GM12878 (cell line): ENCODE data around the gene PSMC3.

Experiments
- CBFB ChIP-seq: IDR thresholded peaks from 2 replicates; pipeline ENCODE4 v1.6.1; 2016; ENCODE audit warnings: antibody characterized with exemption, low read depth
- EED ChIP-seq: sonication (generic); IDR thresholded peaks from 2 replicates; pipeline ENCODE4 v1.6.1; 2016; ENCODE audit warnings: antibody characterized with exemption, low read depth
- ESRRA ChIP-seq: IDR thresholded peaks from 2 replicates; pipeline ENCODE4 v1.6.1; 2012; ENCODE audit warnings: mild to moderate bottlenecking, low read length, improper control_type of control experiment
- MXI1 ChIP-seq: fragments of 150-350 bp; IDR thresholded peaks from 2 replicates; pipeline ENCODE4 v1.6.1; 2011; ENCODE audit warnings: low read depth, mild to moderate bottlenecking, inconsistent platforms, low read length, improper control_type of control experiment
- PML ChIP-seq: IDR thresholded peaks from 2 replicates; pipeline ENCODE4 v1.6.1; 2012; ENCODE audit warnings: low read length, inconsistent platforms
- POLR2A ChIP-seq: IDR thresholded peaks from 2 replicates; pipeline ENCODE4 v1.6.1; 2011; ENCODE audit warnings: low read depth, mild to moderate bottlenecking, low read length
- SP1 ChIP-seq: IDR thresholded peaks from one replicate; pipeline ENCODE4 v1.6.1; 2011; ENCODE audit warnings: low read depth, low read length
- TCF12 ChIP-seq: IDR thresholded peaks from 2 replicates; pipeline ENCODE4 v1.6.1; 2011; ENCODE audit warnings: low read depth, mild to moderate bottlenecking, low read length
- TF ChIP-seq, protein P1 (sequence below): IDR thresholded peaks from 2 replicates; pipeline ENCODE4 v1.6.1; 2012; ENCODE audit warnings: low read depth, low read length, improper control_type of control experiment
- TF ChIP-seq, protein P2 (sequence below): fragments of 450-650 bp; IDR thresholded peaks from 2 replicates; pipeline ENCODE4 v1.6.1; 2016; ENCODE audit warnings: mild to moderate bottlenecking, moderate library complexity, borderline replicate concordance
- TF ChIP-seq, protein P3 (sequence below): fragments of 450-650 bp; conservative IDR thresholded peaks from 2 replicates; pipeline ENCODE4 v1.6.1; 2017; ENCODE audit warnings: mild to moderate bottlenecking, moderate library complexity
- TF ChIP-seq, protein P4 (sequence below): fragments of 450-650 bp; IDR thresholded peaks from 2 replicates; pipeline ENCODE4 v1.6.1; 2017; ENCODE audit warnings: mild to moderate bottlenecking, moderate library complexity
- TF ChIP-seq, protein P5 (sequence below), 3 experiments: IDR thresholded peaks in 2 of 3; conservative IDR thresholded peaks in 1 of 3; 2 replicates each; pipeline ENCODE4 v1.5.1; 2011; ENCODE audit warnings: low read depth in 3 of 3, low read length in 3 of 3, mild to moderate bottlenecking in 3 of 3, control low read depth in 2 of 3, moderate library complexity in 2 of 3, inconsistent platforms in 1 of 3, mixed read lengths in 1 of 3; ENCODE audit not compliant: control insufficient read depth in 2 of 3, insufficient read depth in 1 of 3; ENCODE audit errors: extremely low read depth in 1 of 3

DNA sequence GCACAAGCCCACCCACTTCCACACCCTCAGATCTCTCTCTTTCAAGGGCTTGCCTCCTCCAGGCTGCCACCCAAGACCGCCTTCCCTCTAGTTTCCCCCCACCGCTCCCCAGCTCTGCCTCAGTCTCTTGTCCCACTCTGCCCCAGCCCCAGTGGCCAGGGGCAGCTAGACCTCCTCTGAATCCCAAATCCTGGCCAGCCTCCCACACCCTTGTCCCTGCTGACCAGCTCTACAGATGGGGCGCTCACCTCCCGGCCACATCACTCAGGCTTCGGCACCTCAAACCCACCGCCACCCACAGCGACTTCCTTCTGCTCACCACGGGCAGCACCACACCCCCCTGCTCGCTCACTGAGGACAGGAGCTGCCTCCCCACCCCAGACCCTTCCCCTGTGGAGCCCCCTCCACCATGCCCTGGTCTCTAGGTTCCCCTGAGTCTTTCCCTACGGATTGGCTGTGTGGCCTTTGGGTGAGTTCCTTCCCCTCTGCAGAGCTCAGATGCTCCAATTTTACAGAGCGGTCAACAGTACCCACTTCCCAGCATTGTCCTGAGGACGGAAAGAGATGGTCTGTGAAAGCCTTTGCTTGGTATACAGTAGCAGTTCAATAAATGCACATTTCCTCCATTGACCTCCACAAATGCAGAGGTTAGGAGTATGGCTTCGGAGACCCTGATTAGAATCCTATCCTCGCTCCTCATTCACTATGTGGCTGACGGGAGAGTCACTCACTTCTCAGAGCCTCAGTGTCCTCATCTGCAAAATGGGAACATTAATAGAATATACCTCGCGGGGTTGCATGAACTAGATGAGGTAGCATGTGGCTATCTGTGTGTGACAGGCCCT is 36.4 kb downstream of the PSMC3 start:
- TF ChIP-seq CBFB (no peak), ESRRA (no peak), TCF12 (no peak), PML (no peak), EED (no peak), POLR2A (no peak), MXI1 (no peak), SP1 (no peak)
- TF ChIP-seq, protein P1, sequence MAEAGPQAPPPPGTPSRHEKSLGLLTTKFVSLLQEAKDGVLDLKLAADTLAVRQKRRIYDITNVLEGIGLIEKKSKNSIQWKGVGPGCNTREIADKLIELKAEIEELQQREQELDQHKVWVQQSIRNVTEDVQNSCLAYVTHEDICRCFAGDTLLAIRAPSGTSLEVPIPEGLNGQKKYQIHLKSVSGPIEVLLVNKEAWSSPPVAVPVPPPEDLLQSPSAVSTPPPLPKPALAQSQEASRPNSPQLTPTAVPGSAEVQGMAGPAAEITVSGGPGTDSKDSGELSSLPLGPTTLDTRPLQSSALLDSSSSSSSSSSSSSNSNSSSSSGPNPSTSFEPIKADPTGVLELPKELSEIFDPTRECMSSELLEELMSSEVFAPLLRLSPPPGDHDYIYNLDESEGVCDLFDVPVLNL = no peak
- TF ChIP-seq, protein P2, sequence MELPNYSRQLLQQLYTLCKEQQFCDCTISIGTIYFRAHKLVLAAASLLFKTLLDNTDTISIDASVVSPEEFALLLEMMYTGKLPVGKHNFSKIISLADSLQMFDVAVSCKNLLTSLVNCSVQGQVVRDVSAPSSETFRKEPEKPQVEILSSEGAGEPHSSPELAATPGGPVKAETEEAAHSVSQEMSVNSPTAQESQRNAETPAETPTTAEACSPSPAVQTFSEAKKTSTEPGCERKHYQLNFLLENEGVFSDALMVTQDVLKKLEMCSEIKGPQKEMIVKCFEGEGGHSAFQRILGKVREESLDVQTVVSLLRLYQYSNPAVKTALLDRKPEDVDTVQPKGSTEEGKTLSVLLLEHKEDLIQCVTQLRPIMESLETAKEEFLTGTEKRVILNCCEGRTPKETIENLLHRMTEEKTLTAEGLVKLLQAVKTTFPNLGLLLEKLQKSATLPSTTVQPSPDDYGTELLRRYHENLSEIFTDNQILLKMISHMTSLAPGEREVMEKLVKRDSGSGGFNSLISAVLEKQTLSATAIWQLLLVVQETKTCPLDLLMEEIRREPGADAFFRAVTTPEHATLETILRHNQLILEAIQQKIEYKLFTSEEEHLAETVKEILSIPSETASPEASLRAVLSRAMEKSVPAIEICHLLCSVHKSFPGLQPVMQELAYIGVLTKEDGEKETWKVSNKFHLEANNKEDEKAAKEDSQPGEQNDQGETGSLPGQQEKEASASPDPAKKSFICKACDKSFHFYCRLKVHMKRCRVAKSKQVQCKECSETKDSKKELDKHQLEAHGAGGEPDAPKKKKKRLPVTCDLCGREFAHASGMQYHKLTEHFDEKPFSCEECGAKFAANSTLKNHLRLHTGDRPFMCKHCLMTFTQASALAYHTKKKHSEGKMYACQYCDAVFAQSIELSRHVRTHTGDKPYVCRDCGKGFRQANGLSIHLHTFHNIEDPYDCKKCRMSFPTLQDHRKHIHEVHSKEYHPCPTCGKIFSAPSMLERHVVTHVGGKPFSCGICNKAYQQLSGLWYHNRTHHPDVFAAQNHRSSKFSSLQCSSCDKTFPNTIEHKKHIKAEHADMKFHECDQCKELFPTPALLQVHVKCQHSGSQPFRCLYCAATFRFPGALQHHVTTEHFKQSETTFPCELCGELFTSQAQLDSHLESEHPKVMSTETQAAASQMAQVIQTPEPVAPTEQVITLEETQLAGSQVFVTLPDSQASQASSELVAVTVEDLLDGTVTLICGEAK = no peak
- TF ChIP-seq, protein P3, sequence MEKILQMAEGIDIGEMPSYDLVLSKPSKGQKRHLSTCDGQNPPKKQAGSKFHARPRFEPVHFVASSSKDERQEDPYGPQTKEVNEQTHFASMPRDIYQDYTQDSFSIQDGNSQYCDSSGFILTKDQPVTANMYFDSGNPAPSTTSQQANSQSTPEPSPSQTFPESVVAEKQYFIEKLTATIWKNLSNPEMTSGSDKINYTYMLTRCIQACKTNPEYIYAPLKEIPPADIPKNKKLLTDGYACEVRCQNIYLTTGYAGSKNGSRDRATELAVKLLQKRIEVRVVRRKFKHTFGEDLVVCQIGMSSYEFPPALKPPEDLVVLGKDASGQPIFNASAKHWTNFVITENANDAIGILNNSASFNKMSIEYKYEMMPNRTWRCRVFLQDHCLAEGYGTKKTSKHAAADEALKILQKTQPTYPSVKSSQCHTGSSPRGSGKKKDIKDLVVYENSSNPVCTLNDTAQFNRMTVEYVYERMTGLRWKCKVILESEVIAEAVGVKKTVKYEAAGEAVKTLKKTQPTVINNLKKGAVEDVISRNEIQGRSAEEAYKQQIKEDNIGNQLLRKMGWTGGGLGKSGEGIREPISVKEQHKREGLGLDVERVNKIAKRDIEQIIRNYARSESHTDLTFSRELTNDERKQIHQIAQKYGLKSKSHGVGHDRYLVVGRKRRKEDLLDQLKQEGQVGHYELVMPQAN = no peak
- TF ChIP-seq, protein P4, sequence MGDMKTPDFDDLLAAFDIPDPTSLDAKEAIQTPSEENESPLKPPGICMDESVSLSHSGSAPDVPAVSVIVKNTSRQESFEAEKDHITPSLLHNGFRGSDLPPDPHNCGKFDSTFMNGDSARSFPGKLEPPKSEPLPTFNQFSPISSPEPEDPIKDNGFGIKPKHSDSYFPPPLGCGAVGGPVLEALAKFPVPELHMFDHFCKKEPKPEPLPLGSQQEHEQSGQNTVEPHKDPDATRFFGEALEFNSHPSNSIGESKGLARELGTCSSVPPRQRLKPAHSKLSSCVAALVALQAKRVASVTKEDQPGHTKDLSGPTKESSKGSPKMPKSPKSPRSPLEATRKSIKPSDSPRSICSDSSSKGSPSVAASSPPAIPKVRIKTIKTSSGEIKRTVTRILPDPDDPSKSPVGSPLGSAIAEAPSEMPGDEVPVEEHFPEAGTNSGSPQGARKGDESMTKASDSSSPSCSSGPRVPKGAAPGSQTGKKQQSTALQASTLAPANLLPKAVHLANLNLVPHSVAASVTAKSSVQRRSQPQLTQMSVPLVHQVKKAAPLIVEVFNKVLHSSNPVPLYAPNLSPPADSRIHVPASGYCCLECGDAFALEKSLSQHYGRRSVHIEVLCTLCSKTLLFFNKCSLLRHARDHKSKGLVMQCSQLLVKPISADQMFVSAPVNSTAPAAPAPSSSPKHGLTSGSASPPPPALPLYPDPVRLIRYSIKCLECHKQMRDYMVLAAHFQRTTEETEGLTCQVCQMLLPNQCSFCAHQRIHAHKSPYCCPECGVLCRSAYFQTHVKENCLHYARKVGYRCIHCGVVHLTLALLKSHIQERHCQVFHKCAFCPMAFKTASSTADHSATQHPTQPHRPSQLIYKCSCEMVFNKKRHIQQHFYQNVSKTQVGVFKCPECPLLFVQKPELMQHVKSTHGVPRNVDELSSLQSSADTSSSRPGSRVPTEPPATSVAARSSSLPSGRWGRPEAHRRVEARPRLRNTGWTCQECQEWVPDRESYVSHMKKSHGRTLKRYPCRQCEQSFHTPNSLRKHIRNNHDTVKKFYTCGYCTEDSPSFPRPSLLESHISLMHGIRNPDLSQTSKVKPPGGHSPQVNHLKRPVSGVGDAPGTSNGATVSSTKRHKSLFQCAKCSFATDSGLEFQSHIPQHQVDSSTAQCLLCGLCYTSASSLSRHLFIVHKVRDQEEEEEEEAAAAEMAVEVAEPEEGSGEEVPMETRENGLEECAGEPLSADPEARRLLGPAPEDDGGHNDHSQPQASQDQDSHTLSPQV = no peak
- TF ChIP-seq, protein P5, sequence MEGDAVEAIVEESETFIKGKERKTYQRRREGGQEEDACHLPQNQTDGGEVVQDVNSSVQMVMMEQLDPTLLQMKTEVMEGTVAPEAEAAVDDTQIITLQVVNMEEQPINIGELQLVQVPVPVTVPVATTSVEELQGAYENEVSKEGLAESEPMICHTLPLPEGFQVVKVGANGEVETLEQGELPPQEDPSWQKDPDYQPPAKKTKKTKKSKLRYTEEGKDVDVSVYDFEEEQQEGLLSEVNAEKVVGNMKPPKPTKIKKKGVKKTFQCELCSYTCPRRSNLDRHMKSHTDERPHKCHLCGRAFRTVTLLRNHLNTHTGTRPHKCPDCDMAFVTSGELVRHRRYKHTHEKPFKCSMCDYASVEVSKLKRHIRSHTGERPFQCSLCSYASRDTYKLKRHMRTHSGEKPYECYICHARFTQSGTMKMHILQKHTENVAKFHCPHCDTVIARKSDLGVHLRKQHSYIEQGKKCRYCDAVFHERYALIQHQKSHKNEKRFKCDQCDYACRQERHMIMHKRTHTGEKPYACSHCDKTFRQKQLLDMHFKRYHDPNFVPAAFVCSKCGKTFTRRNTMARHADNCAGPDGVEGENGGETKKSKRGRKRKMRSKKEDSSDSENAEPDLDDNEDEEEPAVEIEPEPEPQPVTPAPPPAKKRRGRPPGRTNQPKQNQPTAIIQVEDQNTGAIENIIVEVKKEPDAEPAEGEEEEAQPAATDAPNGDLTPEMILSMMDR (IDR thresholded peaks at IDR 0.05 in 2 of 3, conservative IDR thresholded peaks at IDR 0.05 in 1 of 3; ENCODE audit: control insufficient read depth in 2 of 3, extremely low read depth in 1 of 3, insufficient read depth in 1 of 3, low read depth in 3 of 3, low read length in 3 of 3) = no peak
